B cell (primary cell): ENCODE results near the gene EHD4. TPM values are rescaled to one million over a fixed set of nuclear protein-coding genes. Genes with fewer than 3 reads are reported as not detected.

Experiments used
- ATAC-seq: fragments of 200-7000 bp; cut with Tn5 transposase; one replicate; pipeline ENCODE4 v1.10.0; 2021; ENCODE audit warnings: low read depth, mild to moderate bottlenecking, moderate number of reproducible peaks, moderate library complexity
- CTCF ChIA-PET: fragments of 350-600 bp; sonication (Branson Sonifier 250); formaldehyde crosslinking; loops from one replicate; lab custom pipeline; 2021; ENCODE audit warnings: antibody characterized with exemption, inconsistent platforms; lab: Charles Lee
- POLR2A ChIA-PET: fragments of 350-600 bp; sonication (Branson Sonifier 250); formaldehyde crosslinking; loops from one replicate; lab custom pipeline; 2021; ENCODE audit warnings: antibody characterized with exemption; lab: Charles Lee
- DNase-seq: peaks from one replicate; pipeline ENCODE4 v3.0.0; 2013
- H2AFZ ChIP-seq: 2 replicates; pipeline ENCODE4 v1.6.1; 2012; ENCODE audit warnings: mild to moderate bottlenecking, low read depth, low read length; ENCODE audit not compliant: insufficient read depth, poor library complexity, severe bottlenecking
- H3K27ac ChIP-seq, 2 donors: 1 replicate in 1 of 2; 2 replicates in 1 of 2; pipeline ENCODE4 v1.5.1; 2012 to 2013; ENCODE audit warnings: low read length in 2 of 2, mild to moderate bottlenecking in 2 of 2, moderate library complexity in 1 of 2
- H3K27me3 ChIP-seq, 4 experiments: fragments of 200-600 bp in 1 of 4; sonication (generic) in 1 of 4; replicated peaks in 1 of 4; 1 replicate in 2 of 4; 2 replicates in 2 of 4; pipeline versions ENCODE4 v1.6.1 to v1.7.0; 2013 to 2016; ENCODE audit warnings: low read length in 3 of 4, mild to moderate bottlenecking in 2 of 4, mixed read lengths in 1 of 4, moderate library complexity in 1 of 4; ENCODE audit not compliant: insufficient read depth in 4 of 4, control insufficient read depth in 3 of 4; ENCODE audit errors: control extremely low read depth in 1 of 4
- H3K36me3 ChIP-seq, 2 experiments: replicated peaks in 1 of 2; 1 replicate in 1 of 2; 2 replicates in 1 of 2; pipeline versions ENCODE4 v1.6.1 to v1.7.1; 2013; ENCODE audit warnings: low read length in 1 of 2; ENCODE audit not compliant: insufficient read depth in 2 of 2, control insufficient read depth in 1 of 2; ENCODE audit errors: control extremely low read depth in 1 of 2, extremely low read depth in 1 of 2
- H3K4me1 ChIP-seq, 2 donors: fragments of 200-600 bp in 1 of 2; sonication (generic) in 1 of 2; 1 replicate in 1 of 2; 2 replicates in 1 of 2; pipeline versions ENCODE4 v1.5.1 to v1.6.1; 2013 to 2017; ENCODE audit warnings: low read length in 2 of 2; ENCODE audit not compliant: control insufficient read depth in 2 of 2, insufficient read depth in 2 of 2
- H3K4me2 ChIP-seq: replicated peaks from 2 replicates; pipeline ENCODE3; 2012; ENCODE audit warnings: mild to moderate bottlenecking, low read depth, low read length; ENCODE audit not compliant: poor library complexity, severe bottlenecking
- H3K4me3 ChIP-seq, 5 experiments: fragments of 200-600 bp in 1 of 5; sonication (generic) in 1 of 5; 1 replicate in 3 of 5; 2 replicates in 2 of 5; pipeline versions ENCODE4 v1.5.1 to v1.7.0; 2011 to 2016; ENCODE audit warnings: low read length in 4 of 5, mild to moderate bottlenecking in 4 of 5, low read depth in 2 of 5, control low read depth in 1 of 5, moderate library complexity in 1 of 5; ENCODE audit not compliant: insufficient read depth in 1 of 5; ENCODE audit errors: control extremely low read depth in 1 of 5, extremely low read depth in 1 of 5
- H3K79me2 ChIP-seq: fragments of 200-600 bp; sonication (generic); one replicate; pipeline ENCODE4 v1.6.0; 2016; ENCODE audit warnings: low read length; ENCODE audit not compliant: control insufficient read depth, insufficient read depth
- H3K9ac ChIP-seq: fragments of 200-600 bp; sonication (generic); 2 replicates; pipeline ENCODE4 v1.6.1; 2017; ENCODE audit warnings: mild to moderate bottlenecking, low read length, moderate library complexity
- H3K9me3 ChIP-seq, 3 donors: one replicate each; pipeline versions ENCODE4 v1.6.1 to v1.7.1; 2013; ENCODE audit warnings: low read length in 2 of 3; ENCODE audit not compliant: control insufficient read depth in 2 of 3, insufficient read depth in 1 of 3; ENCODE audit errors: control extremely low read depth in 1 of 3
- H4K20me1 ChIP-seq: 2 replicates; pipeline ENCODE4 v1.6.0; 2012; ENCODE audit warnings: mild to moderate bottlenecking, low read length; ENCODE audit not compliant: insufficient read depth, control insufficient read depth, poor library complexity, severe bottlenecking
- H3K27ac Mint-ChIP-seq: one replicate; pipeline ENCODE4 v1.8.0; 2021; ENCODE audit warnings: mixed read lengths
- H3K27me3 Mint-ChIP-seq: one replicate; pipeline ENCODE4 v1.8.0; 2021; ENCODE audit warnings: mixed read lengths
- H3K4me1 Mint-ChIP-seq: one replicate; pipeline ENCODE4 v1.8.0; 2021; ENCODE audit warnings: mixed read lengths
- H3K4me3 Mint-ChIP-seq: one replicate; pipeline ENCODE4 v1.8.0; 2021; ENCODE audit warnings: mixed read lengths
- H3K9me3 Mint-ChIP-seq: one replicate; pipeline ENCODE4 v1.8.0; 2022; ENCODE audit warnings: mixed read lengths; ENCODE audit not compliant: insufficient read depth
- CTCF ChIP-seq: fragments of 200-600 bp; IDR thresholded peaks from one replicate; pipeline ENCODE4 v1.8.0; 2022; ENCODE audit warnings: antibody characterized with exemption, mild to moderate bottlenecking
- EZH2 ChIP-seq: IDR thresholded peaks from 2 replicates; pipeline ENCODE4 v1.6.1; 2012; ENCODE audit warnings: borderline replicate concordance, low read depth, mild to moderate bottlenecking, moderate library complexity, low read length; ENCODE audit not compliant: insufficient read depth, poor library complexity, severe bottlenecking
- WGBS: methylation state at CpG from one replicate; pipeline ENCODE4 v1.1.5; 2013; ENCODE audit warnings: missing lambda C conversion rate; ENCODE audit not compliant: insufficient coverage; 5-methylcytosine and 5-hydroxymethylcytosine counted together
- intact Hi-C: fragments of 100-400 bp; cut with micrococcal nuclease; formaldehyde crosslinking; loops from one replicate; pipeline ENCODE4 v1.10.0; 2022
- polyA plus RNA-seq: library from polyadenylated mRNA; depleted of rRNA; stranded (reverse); fragments of >200 nt; gene quantifications from 2 replicates; pipeline ENCODE4 v1.2.3, GENCODE V29; 2012
- total RNA-seq, 2 donors: library from RNA; stranded (reverse); fragments of 120-200 nt in 1 of 2; gene quantifications; 1 replicate in 1 of 2; 2 replicates in 1 of 2; pipeline versions ENCODE4 v1.2.3 to v1.2.4, GENCODE V29; 2013 to 2022

Gene EHD4
- total and polyA plus RNA-seq, 2 donors (not counting 1 experiment from before 2014, with no cell fraction given): 3.1 to 12.7 TPM

- H3K9ac ChIP-seq: no peak overlapping the region
- CTCF ChIA-PET: interaction anchor here (0.9 to 1.9 kb wide), 2 partner anchors 12 to 32 kb away, joined by 3 to 5 read pairs; no protein-coding TSS in a partner anchor
These were observed 15.1 kb downstream of the EHD4 start for GRCh38 chr15:41957021-41957897.

More at GRCh38 chr15:41957021-41957897, 15.1 kb downstream of the EHD4 start:
- Mint-ChIP-seq H3K27me3 (no peaks in the 10 kb centered on the region), H3K4me1 (peaks cover 8% of the 10 kb centered on the region), H3K27ac (no peak overlapping the region), H3K9me3 (no peaks in the 10 kb centered on the region), H3K4me3 (no peak overlapping the region)
- H3K4me1 ChIP-seq: peaks cover 4 to 6% of the 10 kb centered on the region in 2 donors
- no peak overlapping the region for H3K4me2 ChIP-seq
- no peaks in the 10 kb centered on the region for H3K9me3 ChIP-seq
- H3K27me3 ChIP-seq: no peaks in the 10 kb centered on the region
- no peak overlapping the region for H2AFZ ChIP-seq
- intact Hi-C loops: no loop called here
- POLR2A ChIA-PET: no interaction called here
- H3K27ac ChIP-seq: no peak overlapping the region
- peaks cover 76% of the 10 kb centered on the region for H3K79me2 ChIP-seq
- DNase-seq: no peak
- no peak overlapping the region for H3K4me3 ChIP-seq
- no peaks in the 10 kb centered on the region for H4K20me1 ChIP-seq
- peaks cover 2 to 11% of the 10 kb centered on the region in 2 experiments for H3K36me3 ChIP-seq
- ATAC-seq: no peak
- WGBS: 78% methylated on average over 4 of the region's 12 CpGs
- TF ChIP-seq CTCF (no peak), EZH2 (no peak)
